SHP77 (cell line): Measurements from ENCODE around the gene BPIFB6.
A peak's percentile ranks its signal among the peaks of the same experiment; 100 is the strongest.

Experiments
- DNase-seq, 2 experiments: peaks; one replicate each; lab custom pipeline; 2025; lab: John Stamatoyannopoulos, UW

The BPIFB6 gene

GRCh38 chr20:33002087-33002808 is 29.2 kb upstream of the BPIFB6 start:
- no peak for DNase-seq

- DNase-seq: no peak
Measured at GRCh38 chr20:33004141-33004751, 27.2 kb upstream of the BPIFB6 start, which contains the start of gene SUN5. Gene SUN5, minus strand, starts transcription at chr20:33004433. Its CDS starts 93 bp downstream, at chr20:33004340.

GRCh38 chr20:33005132-33005566 is 26.3 kb upstream of the BPIFB6 start:
- DNase-seq: peak in 1 of 2 experiments; percentile 25

- DNase-seq: peak in 1 of 2 experiments; percentile 11
Measured at GRCh38 chr20:33005908-33006775, 25.3 kb upstream of the BPIFB6 start.

GRCh38 chr20:33006776-33007375 is 24.6 kb upstream of the BPIFB6 start:
- DNase-seq: no peak

GRCh38 chr20:33007376-33008335 is 23.8 kb upstream of the BPIFB6 start, which contains the start of gene BPIFB2:
Gene BPIFB2, plus strand, starts transcription at chr20:33007704. Its CDS starts 871 bp downstream, at chr20:33008575.
- no peak for DNase-seq

- DNase-seq: no peak
Measured at GRCh38 chr20:33008336-33009213, 22.9 kb upstream of the BPIFB6 start.

GRCh38 chr20:33009214-33010132 is 22.0 kb upstream of the BPIFB6 start:
- DNase-seq: peak in 1 of 2 experiments; percentile 13

- no peak for DNase-seq
Measured at GRCh38 chr20:33010133-33010504, 21.3 kb upstream of the BPIFB6 start.

GRCh38 chr20:33010674-33011449 is 20.6 kb upstream of the BPIFB6 start:
- DNase-seq: no peak

GRCh38 chr20:33012327-33013189 is 18.9 kb upstream of the BPIFB6 start:
- no peak for DNase-seq

- DNase-seq: no peak
Measured at GRCh38 chr20:33013701-33014326, 17.6 kb upstream of the BPIFB6 start.

GRCh38 chr20:33014336-33015113 is 16.9 kb upstream of the BPIFB6 start:
- no peak for DNase-seq

GRCh38 chr20:33015114-33015484 is 16.3 kb upstream of the BPIFB6 start:
- DNase-seq: no peak

- no peak for DNase-seq
Measured at GRCh38 chr20:33015700-33016580, 15.5 kb upstream of the BPIFB6 start.
